ENCODE data around the gene MORN1. TPM values are rescaled to one million over a fixed set of nuclear protein-coding genes. Genes with fewer than 3 reads are reported as not detected.

The MORN1 gene
- total RNA-seq, 1 experiment from 2014 or later: 47.8 TPM

DNA sequence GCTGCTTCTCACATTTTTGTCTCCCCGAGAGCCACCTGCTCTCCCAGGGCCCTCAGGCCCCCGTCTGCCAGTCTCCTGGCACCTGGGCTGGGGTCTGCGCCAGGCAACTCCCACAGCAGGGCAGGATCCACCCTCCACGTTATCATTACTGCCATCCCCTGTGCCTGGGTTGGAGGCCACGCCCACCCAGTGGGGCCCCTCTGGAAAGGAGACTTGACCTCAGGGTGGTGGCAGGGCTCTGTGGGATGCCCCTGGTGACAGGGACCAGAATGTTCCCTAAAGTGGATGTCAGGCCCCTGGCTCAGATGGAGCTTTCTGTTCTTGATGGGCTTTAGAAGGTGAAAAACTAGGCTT is 96.7 kb downstream of the MORN1 start:
- Histone ChIP-seq H2AFZ (no peak overlapping the region), H3K9me3 (ENCODE audit: insufficient read depth, low read depth) (no peaks in the 10 kb centered on the region), H3K9me2 (ENCODE audit: insufficient read depth) (no peaks in the 10 kb centered on the region), H3K4me2 (no peak overlapping the region), H3K79me2 (ENCODE audit: low read depth) (peaks cover 88% of the 10 kb centered on the region), H3K4me3 (no peak overlapping the region), H3K27me3 (ENCODE audit: insufficient read depth, low read depth) (no peaks in the 10 kb centered on the region), H4K20me1 (ENCODE audit: insufficient read depth) (peaks cover 70% of the 10 kb centered on the region), H3K4me1 (replicated peaks; ENCODE audit: insufficient read depth) (peaks cover 24% of the 10 kb centered on the region), H3F3A (ENCODE audit: insufficient read depth, low read depth) (peaks cover 23% of the 10 kb centered on the region), H3K27ac (no peak overlapping the region), H3K36me3 (ENCODE audit: low read depth) (no peaks in the 10 kb centered on the region)
- CTCF ChIA-PET: no interaction called here
- no peak for DNase-seq
- BruUV-seq (replicated peaks): no TSS peak
- intact Hi-C loops (cut with micrococcal nuclease; ENCODE audit: unreplicated experiment): loop anchor here (5.0 kb wide), 1 partner anchor 82 kb away; no protein-coding TSS in a partner anchor
- POLR2A ChIA-PET (ENCODE audit: unreplicated experiment): no interaction called here
- TF ChIP-seq, protein P1, sequence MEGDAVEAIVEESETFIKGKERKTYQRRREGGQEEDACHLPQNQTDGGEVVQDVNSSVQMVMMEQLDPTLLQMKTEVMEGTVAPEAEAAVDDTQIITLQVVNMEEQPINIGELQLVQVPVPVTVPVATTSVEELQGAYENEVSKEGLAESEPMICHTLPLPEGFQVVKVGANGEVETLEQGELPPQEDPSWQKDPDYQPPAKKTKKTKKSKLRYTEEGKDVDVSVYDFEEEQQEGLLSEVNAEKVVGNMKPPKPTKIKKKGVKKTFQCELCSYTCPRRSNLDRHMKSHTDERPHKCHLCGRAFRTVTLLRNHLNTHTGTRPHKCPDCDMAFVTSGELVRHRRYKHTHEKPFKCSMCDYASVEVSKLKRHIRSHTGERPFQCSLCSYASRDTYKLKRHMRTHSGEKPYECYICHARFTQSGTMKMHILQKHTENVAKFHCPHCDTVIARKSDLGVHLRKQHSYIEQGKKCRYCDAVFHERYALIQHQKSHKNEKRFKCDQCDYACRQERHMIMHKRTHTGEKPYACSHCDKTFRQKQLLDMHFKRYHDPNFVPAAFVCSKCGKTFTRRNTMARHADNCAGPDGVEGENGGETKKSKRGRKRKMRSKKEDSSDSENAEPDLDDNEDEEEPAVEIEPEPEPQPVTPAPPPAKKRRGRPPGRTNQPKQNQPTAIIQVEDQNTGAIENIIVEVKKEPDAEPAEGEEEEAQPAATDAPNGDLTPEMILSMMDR (conservative IDR thresholded peaks at IDR 0.05): no peak
- no peak for TF ChIP-seq EZH2 (IDR thresholded peaks at IDR 0.05; ENCODE audit: low read depth)

DNA sequence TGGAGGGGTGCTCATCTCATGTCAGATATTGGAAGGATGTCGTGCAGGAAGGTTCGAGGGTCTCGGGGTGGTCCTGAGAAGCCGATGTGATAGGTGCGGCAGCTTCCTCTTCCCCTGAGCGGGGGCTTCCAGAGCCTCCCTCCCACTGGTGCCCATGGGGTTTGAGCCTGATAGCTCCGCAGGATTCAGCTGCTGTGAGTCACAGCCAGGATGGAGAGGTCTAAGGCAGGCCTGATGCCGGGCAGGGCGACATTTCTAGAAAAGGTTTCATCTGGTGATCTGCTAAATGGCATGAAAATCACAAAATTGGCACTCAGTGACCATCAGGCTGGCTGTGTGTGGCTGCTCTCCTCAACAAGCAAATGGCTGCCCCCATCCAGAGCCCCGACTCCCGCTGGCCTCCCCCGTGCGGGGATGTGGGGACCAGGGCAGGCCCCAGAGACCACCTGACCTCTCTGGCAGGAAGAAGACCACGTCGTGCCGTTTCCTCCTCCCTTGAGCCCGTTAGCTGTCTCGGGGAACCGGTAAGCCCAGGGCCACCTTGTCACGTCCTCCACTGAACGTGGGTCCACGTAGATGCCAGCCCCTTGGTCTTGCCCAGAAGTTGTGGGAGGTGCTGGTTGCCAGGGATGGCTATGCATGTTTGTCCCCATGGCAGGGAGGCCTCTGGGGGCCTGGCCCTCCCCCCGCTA is 97.2 kb downstream of the MORN1 start:
- H3K4me2 ChIP-seq: no peak overlapping the region
- H3K9me3 ChIP-seq (ENCODE audit: insufficient read depth, low read depth): no peaks in the 10 kb centered on the region
- H3K36me3 ChIP-seq (ENCODE audit: low read depth): no peaks in the 10 kb centered on the region
- no peak overlapping the region for H2AFZ ChIP-seq
- peaks cover 29% of the 10 kb centered on the region for H3K4me1 ChIP-seq (replicated peaks; ENCODE audit: insufficient read depth)
- ChIA-PET POLR2A (ENCODE audit: unreplicated experiment) (no interaction called here), CTCF (no interaction called here)
- no peaks in the 10 kb centered on the region for H3K27me3 ChIP-seq (ENCODE audit: insufficient read depth, low read depth)
- H3K9me2 ChIP-seq (ENCODE audit: insufficient read depth): no peaks in the 10 kb centered on the region
- TF ChIP-seq EZH2 (IDR thresholded peaks at IDR 0.05; ENCODE audit: low read depth): no peak
- TF ChIP-seq, protein P1 (conservative IDR thresholded peaks at IDR 0.05): no peak
- no TSS peak for BruUV-seq (replicated peaks)
- peaks cover 85% of the 10 kb centered on the region for H3K79me2 ChIP-seq (ENCODE audit: low read depth)
- intact Hi-C loops (cut with micrococcal nuclease; ENCODE audit: unreplicated experiment): loop anchor here (5.0 kb wide), 1 partner anchor 82 kb away; no protein-coding TSS in a partner anchor
- H4K20me1 ChIP-seq (ENCODE audit: insufficient read depth): peaks cover 74% of the 10 kb centered on the region
- no peak overlapping the region for H3K4me3 ChIP-seq
- no peak for DNase-seq
- H3K27ac ChIP-seq: no peak overlapping the region
- H3F3A ChIP-seq (ENCODE audit: insufficient read depth, low read depth): peaks cover 25% of the 10 kb centered on the region

DNA sequence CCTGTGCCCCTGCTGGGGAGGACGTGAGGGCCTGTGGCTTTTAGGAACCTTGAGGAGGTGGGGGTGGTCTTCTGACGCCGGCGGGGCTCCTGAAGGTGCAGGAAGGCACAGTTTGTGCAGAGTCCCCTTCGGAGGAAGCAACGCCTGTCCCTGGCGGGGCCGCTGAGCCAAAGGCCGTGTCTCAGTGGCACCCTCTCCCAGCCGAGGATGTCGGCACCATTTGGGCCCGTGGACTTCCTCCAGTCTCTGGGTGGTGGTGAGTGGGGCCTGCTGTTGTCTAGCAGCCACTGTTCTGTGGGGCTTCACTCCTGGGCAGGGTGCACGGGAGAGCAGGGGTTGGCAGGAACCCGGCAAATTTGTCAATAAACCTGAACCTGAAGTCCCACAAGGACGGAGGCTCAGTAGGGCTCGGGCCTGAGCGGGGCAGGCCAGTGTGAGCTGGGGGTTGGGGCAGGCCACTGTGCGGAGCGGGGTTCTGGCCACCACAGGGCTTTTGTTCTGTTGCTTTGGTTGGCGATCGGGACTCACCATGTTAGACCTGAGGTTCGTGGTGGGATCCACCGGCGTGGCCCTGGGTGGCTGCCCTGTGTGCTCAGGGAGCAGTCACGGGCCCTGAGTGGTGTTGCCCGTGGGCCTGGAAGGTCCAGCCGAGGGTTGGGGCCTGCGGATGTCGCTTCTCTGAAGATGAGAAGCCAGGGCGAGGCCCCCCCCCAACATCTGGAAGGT is 98.5 kb downstream of the MORN1 start:
- no TSS peak for BruUV-seq (replicated peaks)
- ChIA-PET POLR2A (ENCODE audit: unreplicated experiment) (interaction anchor here (0.6 kb wide), 1 partner anchor 58 kb away, joined by 6 read pairs; no protein-coding TSS in a partner anchor), CTCF (no interaction called here)
- Histone ChIP-seq H2AFZ (no peak overlapping the region), H3K27ac (no peak overlapping the region), H3K4me1 (replicated peaks; ENCODE audit: insufficient read depth) (peaks cover 34% of the 10 kb centered on the region), H3K4me2 (no peak overlapping the region), H4K20me1 (ENCODE audit: insufficient read depth) (peaks cover 77% of the 10 kb centered on the region), H3K27me3 (ENCODE audit: insufficient read depth, low read depth) (no peaks in the 10 kb centered on the region), H3F3A (ENCODE audit: insufficient read depth, low read depth) (peaks cover 31% of the 10 kb centered on the region), H3K9me3 (ENCODE audit: insufficient read depth, low read depth) (no peaks in the 10 kb centered on the region), H3K79me2 (ENCODE audit: low read depth) (peaks cover 86% of the 10 kb centered on the region), H3K9me2 (ENCODE audit: insufficient read depth) (no peaks in the 10 kb centered on the region), H3K4me3 (no peak overlapping the region), H3K36me3 (ENCODE audit: low read depth) (no peaks in the 10 kb centered on the region)
- intact Hi-C loops (cut with micrococcal nuclease; ENCODE audit: unreplicated experiment): loop anchor here (5.0 kb wide), 1 partner anchor 81 kb away; no protein-coding TSS in a partner anchor
- no peak for DNase-seq
- TF ChIP-seq, protein P1 (conservative IDR thresholded peaks at IDR 0.05): no peak
- TF ChIP-seq EZH2 (IDR thresholded peaks at IDR 0.05; ENCODE audit: low read depth): no peak
